ENCODE results near the gene PC. TPM values are rescaled to one million over a fixed set of nuclear protein-coding genes. Genes with fewer than 3 reads are reported as not detected.
A peak's percentile ranks its signal among the peaks of the same experiment; 100 is the strongest.
"Not testable (repeated sequence)": the region's sequence is repeated elsewhere in the genome, so short reads cannot be mapped to it uniquely, and the experiment has no call there.

PC gene
- 5.4 and 9.5 TPM in 2 replicates for total RNA-seq

DNA sequence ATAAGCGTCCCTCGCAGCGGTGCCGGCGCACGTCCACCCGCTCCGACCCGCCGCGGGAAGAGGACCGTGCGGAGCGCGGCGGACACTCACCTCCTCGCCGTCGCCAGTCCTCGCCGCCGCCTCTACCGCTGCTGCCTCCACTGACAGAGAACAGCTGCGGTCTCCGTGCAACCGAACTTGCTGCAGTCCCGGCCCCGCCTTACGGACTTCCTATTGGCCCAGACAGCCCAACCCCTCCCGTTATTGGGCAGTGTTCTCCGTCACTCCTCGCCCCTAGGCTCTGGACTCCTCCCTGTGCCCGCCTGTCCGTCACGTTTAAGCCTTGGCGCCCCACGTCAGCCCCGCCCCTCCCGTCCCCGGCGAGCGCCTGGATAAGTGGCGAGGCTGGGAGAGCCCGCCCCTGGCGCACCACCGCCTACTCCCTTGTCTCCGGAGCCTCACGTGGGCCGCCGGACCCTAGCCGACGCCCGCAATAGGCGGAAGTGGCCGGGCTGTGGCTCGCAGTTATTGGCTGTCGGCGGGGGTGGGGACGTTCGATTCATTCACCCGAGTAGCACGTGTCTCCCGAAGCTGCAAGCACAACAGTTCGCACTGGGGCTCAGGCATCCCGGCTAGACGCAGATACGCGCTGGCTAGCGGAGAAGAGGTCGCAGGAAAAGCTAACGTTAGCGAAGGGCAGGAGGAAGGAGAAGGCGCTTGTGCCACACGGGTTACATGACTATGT, at the start of gene PC:
Gene PC (minus strand): TSS at position 152 of the 724 bp plus-strand sequence. CDS start 86,224 bp downstream, outside the sequence.
- peak; percentile 98 for DNase-seq (ENCODE audit: low read depth)

DNA sequence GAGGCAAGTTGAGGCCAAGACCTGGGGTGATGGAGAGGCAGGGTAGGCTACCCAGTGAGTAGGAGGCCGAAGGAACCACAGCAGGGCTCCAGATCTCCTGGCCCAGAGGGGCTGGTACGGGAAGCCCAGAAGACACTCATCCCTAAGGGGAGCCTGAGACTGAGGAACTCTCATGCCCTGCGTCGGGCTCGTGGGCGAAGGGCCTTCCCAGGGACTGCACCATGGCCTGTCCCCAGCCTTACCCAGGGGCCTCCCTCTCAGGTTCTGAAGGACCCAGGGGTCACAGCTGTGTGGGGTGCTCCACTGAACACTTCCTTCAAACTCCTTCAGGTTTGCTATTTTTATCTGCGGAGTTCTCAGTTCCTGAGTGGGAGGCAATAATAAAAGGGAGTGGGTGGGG, 48.9 kb upstream of the PC start:
- DNase-seq (ENCODE audit: low read depth): no peak

DNA sequence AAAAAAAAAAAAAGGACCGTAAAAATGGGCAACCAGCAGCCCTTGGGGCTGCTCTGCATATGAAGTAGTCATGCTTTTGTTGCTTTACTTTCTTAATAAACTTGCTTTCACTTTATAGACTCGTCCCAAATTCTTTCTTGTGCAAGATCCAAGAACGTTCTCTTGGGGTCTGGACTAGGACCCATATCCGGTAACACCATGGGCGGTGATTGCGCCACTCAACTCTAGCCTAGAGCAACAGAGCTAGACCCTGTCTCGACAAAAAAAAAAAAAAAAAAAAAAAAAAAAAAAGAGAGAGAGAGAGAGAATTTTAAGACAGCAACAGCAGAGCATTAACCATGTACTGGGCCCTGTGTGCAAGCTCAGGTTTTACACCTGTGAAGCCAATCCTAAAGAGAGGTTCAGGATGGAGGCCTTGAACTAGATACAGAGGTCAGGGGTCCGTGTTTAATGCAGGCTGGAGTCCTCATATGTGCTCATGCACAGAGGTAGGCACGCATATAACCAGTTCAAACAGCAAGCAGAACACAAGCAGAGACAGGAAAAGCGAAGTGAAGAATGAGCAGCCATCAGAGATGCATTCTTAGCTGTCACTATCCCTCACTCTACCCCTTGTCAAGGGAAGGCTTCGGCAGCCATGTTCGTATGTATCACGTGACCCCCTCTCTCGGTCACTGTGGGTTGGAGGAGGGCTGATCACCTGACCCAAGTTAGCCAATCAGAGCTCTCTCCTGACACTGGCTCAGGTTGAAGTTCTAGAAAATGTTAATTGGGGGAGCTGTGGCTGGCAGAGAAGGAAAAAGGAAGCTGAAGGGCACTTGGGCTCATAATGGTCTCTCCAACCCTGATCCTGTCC, 48.1 kb upstream of the PC start:
- no peak for DNase-seq (ENCODE audit: low read depth)

GRCh38 chr11:67005200-67005599, 47.0 kb upstream of the PC start:
- not testable (repeated sequence) for DNase-seq (ENCODE audit: low read depth)

DNA sequence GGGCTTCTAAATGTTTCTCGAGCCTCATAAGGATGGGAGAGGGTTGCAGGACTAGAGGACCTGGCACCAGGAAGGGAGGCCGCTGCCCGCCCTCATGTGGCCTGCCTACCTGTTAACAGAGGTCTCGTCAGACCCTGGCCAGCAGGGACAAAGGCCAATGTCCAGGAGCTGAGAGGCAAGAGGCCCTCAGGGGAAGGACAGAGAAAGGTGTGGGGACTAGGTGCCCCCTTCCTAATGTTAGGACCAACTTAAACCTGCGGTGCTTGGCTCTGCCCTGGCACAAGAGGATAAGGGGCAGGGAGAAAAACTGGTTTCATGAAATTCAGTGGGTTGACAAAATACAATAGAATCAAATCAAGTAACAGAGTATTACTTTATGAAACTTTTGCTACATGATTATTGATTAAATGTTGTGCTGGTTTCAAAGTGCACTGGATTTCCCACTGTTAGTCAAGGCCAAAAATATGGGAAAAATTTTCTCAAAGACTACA, 44.8 kb upstream of the PC start:
- no peak for DNase-seq (ENCODE audit: low read depth)

GRCh38 chr11:67002297-67002913, 44.2 kb upstream of the PC start:
- DNase-seq (ENCODE audit: low read depth): no peak

DNA sequence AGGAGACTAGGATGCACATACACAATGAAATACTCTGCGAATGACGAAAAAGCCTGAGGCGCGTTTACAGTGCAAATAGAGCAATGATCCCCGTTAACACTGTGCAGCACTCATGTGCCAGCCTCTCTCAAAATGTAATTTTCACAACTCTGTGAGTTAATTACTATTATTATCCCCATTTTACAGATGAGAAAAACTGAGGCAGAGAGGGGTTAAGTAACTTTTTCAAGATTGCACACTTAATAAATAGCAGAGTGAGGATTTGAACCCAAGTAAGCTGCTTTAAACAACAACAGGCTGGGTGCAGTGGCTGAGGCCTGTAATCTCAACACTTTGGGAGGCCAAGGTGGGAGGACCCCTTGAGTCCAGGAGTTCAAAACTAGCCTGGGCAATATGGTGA, 43.1 kb upstream of the PC start:
- no peak for DNase-seq (ENCODE audit: low read depth)

DNA sequence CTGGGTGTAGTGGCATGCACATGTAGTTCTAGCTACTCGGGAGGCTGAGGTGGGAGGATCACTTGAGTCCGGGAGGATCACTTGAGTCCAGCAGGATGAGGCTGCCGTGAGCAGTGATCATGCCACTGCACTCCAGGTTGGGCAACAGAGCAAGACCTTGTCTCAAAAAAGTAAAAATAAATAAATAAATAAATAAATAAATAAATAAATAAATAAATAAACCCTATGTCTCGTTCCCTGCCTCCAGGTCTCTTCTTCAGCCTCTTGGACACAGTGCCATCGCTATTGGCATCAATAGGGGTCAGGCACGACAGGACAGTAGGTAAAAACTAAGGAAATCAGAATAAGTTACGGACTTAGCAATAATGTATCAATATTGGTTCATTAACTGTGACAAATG, 41.4 kb upstream of the PC start:
- no peak for DNase-seq (ENCODE audit: low read depth)

DNA sequence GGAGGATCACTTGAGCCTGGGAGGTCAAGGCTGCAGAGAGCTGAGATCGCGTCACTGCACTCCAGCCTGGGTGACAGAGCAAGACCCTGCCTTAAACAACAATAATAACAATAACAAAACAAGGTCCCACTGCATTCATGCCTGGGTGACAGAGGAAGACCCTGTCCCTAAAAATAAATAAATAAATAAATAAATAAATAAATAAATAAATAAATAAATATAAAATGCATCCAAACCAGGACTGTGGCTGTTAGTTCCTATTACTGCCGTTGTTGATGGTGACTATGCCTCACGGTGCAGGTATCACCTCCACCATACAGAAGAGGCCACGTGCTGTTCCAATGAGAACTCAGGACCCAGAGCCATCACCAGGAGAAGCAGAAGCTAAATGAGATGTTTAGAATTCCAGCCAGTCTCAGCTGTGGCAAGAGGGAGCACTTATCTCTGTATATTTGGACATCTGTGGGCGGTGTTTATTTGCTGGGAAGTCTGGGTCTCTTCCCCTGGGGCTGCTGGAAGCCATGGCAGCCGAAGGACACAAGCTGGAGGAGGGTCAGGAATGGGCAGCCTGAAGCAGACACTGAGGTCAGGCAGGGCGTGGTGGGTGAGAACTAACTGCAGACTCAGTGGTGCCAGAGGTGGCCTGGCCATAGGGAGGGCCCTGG, 38.6 kb upstream of the PC start:
- no peak for DNase-seq (ENCODE audit: low read depth)

- DNase-seq (ENCODE audit: low read depth): no peak
Measured at GRCh38 chr11:66992041-66992440, 33.9 kb upstream of the PC start.

GRCh38 chr11:66989360-66989759, 31.2 kb upstream of the PC start:
- not testable (repeated sequence) for DNase-seq (ENCODE audit: low read depth)

DNA sequence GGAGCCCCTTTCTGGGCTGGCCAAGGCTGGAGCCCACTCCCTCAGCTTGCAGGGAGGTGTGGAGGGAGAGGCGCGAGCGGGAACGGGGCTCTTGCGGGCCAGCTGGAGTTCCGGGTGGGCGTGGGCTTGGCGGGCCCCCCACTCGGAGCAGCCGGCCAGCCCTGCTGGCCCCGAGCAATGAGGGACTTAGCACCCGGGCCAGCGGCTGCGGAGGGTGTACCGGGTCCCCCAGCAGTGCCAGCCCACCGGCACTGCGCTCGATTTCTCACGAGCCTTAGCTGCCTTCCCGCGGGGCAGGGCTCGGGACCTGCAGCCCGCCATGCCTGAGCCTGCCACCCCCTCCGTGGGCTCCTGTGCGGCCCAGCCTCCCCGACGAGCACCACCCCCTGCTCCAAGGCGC, 30.6 kb upstream of the PC start:
- DNase-seq (ENCODE audit: low read depth): not testable (repeated sequence)

- DNase-seq (ENCODE audit: low read depth): no peak
Measured at GRCh38 chr11:66987924-66988637, 29.9 kb upstream of the PC start.

DNA sequence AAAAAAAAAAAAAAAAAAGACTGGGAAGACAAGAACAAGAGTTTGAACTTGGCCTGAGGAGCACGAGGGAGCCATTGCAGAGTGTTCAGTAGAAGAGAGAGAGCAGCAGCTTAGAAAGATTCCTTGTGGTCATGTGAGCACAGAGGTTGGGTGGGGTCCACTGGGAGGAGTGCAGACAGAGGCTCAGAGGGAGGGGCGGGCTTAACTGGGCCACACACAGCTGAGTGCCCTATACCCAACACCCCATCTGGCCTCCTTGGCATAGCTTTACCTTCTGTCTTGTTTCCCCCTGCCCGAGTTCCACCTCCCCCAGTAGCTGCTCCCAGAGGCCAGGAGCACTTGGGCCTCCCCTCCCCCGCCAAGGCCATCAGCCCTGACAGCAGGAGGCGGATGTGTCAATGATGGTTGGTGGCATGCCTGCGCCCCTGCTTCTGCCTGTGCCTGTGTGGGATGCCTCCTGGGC, 29.0 kb upstream of the PC start:
- no peak for DNase-seq (ENCODE audit: low read depth)

- no peak for DNase-seq (ENCODE audit: low read depth)
Measured at GRCh38 chr11:66986178-66986545, 28.0 kb upstream of the PC start.

DNA sequence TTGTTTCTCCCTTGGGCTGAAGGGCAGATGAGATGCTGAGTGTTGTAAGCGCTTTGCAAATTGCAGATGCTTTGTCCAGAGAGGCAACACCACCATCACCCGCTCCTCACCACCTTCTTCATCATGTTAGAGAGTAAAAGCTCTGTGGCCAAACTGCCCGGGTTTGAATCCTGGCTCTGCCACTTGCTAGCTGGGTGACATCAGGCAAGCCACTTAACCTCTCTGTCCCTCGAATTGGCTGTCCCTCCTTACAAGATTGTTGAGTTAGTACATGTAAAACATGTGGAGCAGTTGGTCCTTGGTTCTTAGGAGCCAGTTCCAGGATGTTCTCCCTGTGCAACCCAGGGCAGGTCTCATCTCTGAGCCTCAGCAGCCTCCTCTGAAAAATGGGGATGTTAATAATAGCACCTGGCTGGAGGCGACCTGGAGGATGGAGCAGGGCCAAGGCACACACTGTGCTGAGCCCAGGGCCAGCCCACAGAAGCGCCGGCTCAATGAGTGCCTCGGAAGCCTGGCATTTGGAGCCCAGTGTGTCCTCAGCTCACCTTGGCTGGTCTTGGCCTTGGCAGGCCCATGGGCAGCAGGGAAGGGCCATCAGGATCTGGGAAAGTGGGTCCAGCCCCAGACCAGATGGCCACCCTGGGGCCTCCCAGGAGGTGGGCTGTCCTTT, 27.5 kb upstream of the PC start:
- no peak for DNase-seq (ENCODE audit: low read depth)

GRCh38 chr11:66983275-66983924, 25.2 kb upstream of the PC start:
- no peak for DNase-seq (ENCODE audit: low read depth)

DNA sequence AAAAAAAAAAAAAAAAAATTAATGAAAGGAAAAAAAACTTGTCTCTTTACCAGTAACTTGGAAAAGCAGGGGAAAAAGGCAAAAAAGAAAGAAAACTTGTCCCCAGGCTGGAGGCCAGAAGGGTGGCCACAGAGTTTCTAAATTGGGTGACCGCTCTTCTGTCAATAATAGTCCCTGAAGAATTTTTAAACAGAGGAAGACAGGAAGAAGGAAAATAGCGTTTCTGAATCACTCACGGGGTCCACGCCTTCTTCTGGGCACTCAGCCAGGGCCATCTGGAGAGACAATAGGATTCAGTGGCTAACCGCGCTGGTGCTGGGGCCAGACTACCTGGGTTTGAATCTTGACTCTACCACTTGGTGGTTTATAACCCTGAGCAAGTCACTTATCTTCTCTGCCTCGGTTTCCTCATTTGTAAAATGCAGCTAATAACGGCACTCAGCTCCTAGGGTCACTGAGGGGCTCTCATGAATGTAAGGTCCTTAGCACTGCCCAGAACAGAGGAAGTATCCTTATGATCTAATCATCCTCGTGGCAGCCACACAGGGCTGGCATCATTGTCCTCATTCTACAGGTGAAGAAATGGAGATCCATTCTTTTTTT, 23.9 kb upstream of the PC start:
- DNase-seq (ENCODE audit: low read depth): peak; percentile 90

- DNase-seq (ENCODE audit: low read depth): no peak
Measured at GRCh38 chr11:66979336-66979980, 21.3 kb upstream of the PC start.

All from renal cortical epithelial cell (primary cell).